ENCODE measurements around the gene ZFAND3. TPM values are rescaled to one million over a fixed set of nuclear protein-coding genes. Genes with fewer than 3 reads are reported as not detected.

ZFAND3 gene
- total and polyA plus RNA-seq, 2 donors (not counting 3 experiments of a cell fraction or from before 2014, with no cell fraction given): 15.4 to 54.2 TPM

- ChIA-PET POLR2A (interaction anchor here (0.7 kb wide), 1 partner anchor 290 kb away, joined by 6 read pairs; no protein-coding TSS in a partner anchor), CTCF (interaction anchor here (0.9 kb wide), 1 partner anchor 181 kb away, joined by 3 read pairs; no protein-coding TSS in a partner anchor)
- TF ChIP-seq MYC (IDR thresholded peaks at IDR 0.05; ENCODE audit: low read depth, low read length) (no peak), EZH2 (IDR thresholded peaks at IDR 0.05; ENCODE audit: borderline replicate concordance, low read depth, low read length, severe bottlenecking) (no peak), MAX (IDR thresholded peaks at IDR 0.05; ENCODE audit: insufficient read depth, insufficient read length) (no peak), JUN (IDR thresholded peaks at IDR 0.05; ENCODE audit: borderline replicate concordance, insufficient read depth, insufficient read length, low read depth) (no peak), POLR2A (IDR thresholded peaks at IDR 0.05; ENCODE audit: low read depth, low read length) (no peak), CTCF (IDR thresholded peaks at IDR 0.05; ENCODE audit: extremely low read depth in 1 of 2, insufficient read depth in 1 of 2, low read depth in 1 of 2, low read length in 2 of 2) (no peak), POLR2AphosphoS5 (IDR thresholded peaks at IDR 0.05; ENCODE audit: insufficient read depth, low read depth, low read length) (no peak), GATA2 (IDR thresholded peaks at IDR 0.05; ENCODE audit: insufficient read depth, insufficient read length, low read depth, low read length) (no peak), FOS (IDR thresholded peaks at IDR 0.05; ENCODE audit: borderline replicate concordance, insufficient read depth, low read length) (no peak)
- FAIRE-seq: no peak
- H3K9ac ChIP-seq (replicated peaks; ENCODE audit: extremely low read depth, insufficient read depth, low read length): no peak overlapping the region
- no peaks in the 10 kb centered on the region for H3K9me1 ChIP-seq (replicated peaks; ENCODE audit: control insufficient read depth, extremely low read depth, insufficient read depth, low read length)
- BruUV-seq (replicated peaks): no TSS peak
- peaks cover 5% of the 10 kb centered on the region for H4K20me1 ChIP-seq (replicated peaks; ENCODE audit: control insufficient read depth, extremely low read depth, insufficient read depth, low read length)
- H3K4me2 ChIP-seq (ENCODE audit: insufficient read depth, low read length): no peak overlapping the region
- H3K79me2 ChIP-seq (ENCODE audit: control insufficient read depth, insufficient read depth, low read length): peaks cover 84% of the 10 kb centered on the region
- dilution Hi-C loops (cut with MboI; ENCODE audit: extremely low pct_ligation_motif_present, low sequenced_read_pairs) (no loop called here), intact Hi-C loops (cut with micrococcal nuclease) (no loop called here)
- H2AFZ ChIP-seq (ENCODE audit: low read depth, low read length): no peak overlapping the region
- H3K27me3 ChIP-seq (ENCODE audit: control insufficient read depth in 2 of 2, insufficient read depth in 2 of 2, low read length in 2 of 2): no peaks in the 10 kb centered on the region
- DNase-seq (ENCODE audit: low read depth, low spot score): no peak
- H3K4me3 ChIP-seq (replicated peaks in 1 of 3; ENCODE audit: insufficient read depth in 1 of 3, low read depth in 1 of 3, low read length in 3 of 3): no peak overlapping the region
- no peak overlapping the region for H3K27ac ChIP-seq (ENCODE audit: insufficient read depth, low read depth, low read length)
- H3K9me3 ChIP-seq (replicated peaks; ENCODE audit: control insufficient read depth, insufficient read depth, low read length): no peaks in the 10 kb centered on the region
- H3K36me3 ChIP-seq (ENCODE audit: control insufficient read depth in 2 of 2, extremely low read depth in 1 of 2, insufficient read depth in 2 of 2, low read length in 2 of 2): no peaks in the 10 kb centered on the region
- H3K4me1 ChIP-seq (ENCODE audit: control insufficient read depth, extremely low read depth, insufficient read depth, low read length): no peaks in the 10 kb centered on the region
Observed at GRCh38 chr6:37971711-37972390, 152.3 kb downstream of the ZFAND3 start.
